Stimulated activated effector memory CD8-positive, alpha-beta T cell treated with anti-CD3 and anti-CD28 coated beads, Interleukin-12 subunit alpha, Interleukin-12 subunit beta, amount 100 ng/mL, for 72 hours (primary cell): ENCODE measurements around the gene LRRC26.

Source experiments
- ATAC-seq: fragments of 150-1000 bp; cut with Tn5 transposase; 2 replicates; pipeline ENCODE4 v1.10.0; 2021
- DNase-seq, 2 donors: peaks; one replicate each; pipeline ENCODE4 v3.0.0; 2021 to 2022; ENCODE audit warnings: low spot score in 2 of 2
- H3K27ac Mint-ChIP-seq: one replicate; pipeline ENCODE4 v1.8.0; 2022; ENCODE audit warnings: mild to moderate bottlenecking, mixed read lengths
- H3K36me3 Mint-ChIP-seq: one replicate; pipeline ENCODE4 v1.8.0; 2022; ENCODE audit warnings: mild to moderate bottlenecking, mixed read lengths
- H3K4me1 Mint-ChIP-seq: one replicate; pipeline ENCODE4 v1.8.0; 2022; ENCODE audit warnings: mixed read lengths
- H3K4me3 Mint-ChIP-seq: one replicate; pipeline ENCODE4 v1.8.0; 2022; ENCODE audit warnings: mild to moderate bottlenecking, mixed read lengths
- H3K9me3 Mint-ChIP-seq: one replicate; pipeline ENCODE4 v1.8.0; 2022; ENCODE audit warnings: mixed read lengths

Gene LRRC26

DNA sequence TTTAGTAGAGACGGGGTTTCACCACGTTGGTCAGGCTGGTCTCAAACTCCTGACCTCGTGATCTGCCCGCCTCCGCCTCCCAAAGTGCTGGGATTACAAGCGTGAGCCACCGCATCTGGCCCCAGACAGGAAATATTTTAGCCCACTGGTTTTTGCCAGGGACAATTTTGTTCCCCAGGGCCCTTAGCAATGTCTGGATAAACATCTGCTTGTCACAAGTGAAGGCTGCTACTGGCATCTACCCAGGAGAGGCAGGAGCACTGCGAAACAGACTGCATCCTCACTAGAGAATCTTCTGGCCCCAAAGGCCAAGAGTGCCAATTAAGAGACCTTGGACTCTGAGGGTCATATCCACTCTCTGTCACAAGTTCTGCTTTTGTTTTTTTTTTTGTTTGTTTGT, 33.1 kb upstream of the LRRC26 start:
- Mint-ChIP-seq H3K4me3 (peak overlapping the region; percentile 4), H3K9me3 (no peaks in the 10 kb centered on the region), H3K4me1 (peaks cover 45% of the 10 kb centered on the region), H3K36me3 (peaks cover 27% of the 10 kb centered on the region), H3K27ac (no peak overlapping the region)
- no peak for DNase-seq
- ATAC-seq = no peak

DNA sequence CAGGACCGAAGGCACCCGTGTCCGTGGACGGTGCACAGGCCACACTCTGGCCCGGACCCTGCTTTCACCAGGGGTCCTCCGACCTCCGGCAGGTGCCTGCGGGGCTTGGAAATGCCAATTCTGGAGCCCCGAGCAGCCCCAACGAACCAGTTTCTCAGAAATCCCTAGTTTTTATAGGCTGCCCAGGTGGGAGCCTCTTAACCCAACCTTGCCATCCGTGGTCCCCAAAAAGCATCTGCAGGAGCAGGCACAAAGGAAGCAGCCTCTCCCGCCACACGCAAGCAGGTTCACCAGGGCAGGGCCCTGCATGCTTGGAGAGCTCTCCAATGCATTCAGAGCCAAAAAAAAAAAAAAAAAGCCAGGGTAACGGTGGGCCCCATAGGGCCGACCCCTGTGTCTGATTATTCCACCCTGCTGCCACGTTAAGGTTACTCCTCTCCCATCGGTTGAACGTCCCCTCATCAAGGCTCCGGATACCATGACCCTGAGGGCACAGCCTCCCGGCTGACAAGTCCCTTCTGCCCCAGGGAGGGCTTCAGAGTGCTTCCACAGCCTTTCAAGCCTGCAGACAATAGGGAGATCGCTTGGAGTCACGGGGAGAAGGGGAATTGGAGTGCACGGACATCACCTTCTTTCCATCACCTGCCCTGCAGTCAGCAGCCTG, 31.5 kb upstream of the LRRC26 start:
- ATAC-seq (no peak), DNase-seq (no peak)
- Mint-ChIP-seq H3K36me3 (peaks cover 16% of the 10 kb centered on the region), H3K9me3 (no peaks in the 10 kb centered on the region), H3K4me3 (peak overlapping the region; percentile 79), H3K4me1 (peaks cover 31% of the 10 kb centered on the region), H3K27ac (peak overlapping the region; percentile 60)

DNA sequence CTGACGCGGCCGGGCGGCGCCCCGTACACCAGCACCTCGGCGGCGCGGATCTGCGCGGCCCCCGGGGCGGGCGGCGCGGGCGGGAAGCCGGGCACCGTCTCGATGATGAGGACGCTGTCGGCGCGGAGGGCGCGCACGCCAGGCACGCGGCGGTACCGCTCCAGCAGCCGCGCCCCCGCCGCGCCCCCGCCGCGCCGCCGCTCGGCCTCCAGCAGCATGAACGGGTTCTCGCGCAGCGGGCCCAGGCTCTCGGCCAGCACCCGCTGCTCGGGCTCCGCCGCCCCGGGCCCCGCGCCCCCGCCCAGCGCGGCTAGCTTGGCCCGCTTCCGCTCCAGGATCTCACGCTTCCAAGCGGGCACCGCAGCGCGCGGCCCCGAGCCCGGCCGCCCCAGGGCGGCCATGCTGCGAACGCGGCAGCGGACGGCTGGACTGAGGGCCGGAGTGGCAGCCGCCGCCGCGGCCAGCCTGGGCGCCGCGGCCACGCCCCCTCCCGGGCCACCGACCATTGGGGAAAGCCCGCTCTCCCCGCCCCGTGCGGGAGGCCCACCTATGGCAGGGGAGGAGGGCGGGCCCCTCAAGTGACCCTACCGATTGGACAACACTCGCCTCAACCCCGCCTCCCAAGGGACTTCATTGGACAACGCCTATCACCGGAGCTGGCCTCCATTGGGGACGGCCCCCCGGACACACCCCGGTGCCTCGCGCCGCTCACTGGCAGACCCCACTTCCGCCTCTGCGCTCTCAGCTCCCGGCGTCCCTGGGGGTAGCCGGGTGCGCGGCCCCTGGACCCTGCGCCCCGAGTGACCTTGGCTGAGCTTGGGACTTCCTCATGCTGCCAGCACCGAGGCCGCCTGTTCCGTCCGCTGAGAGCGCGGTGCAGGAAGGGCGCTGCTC, 30.7 kb upstream of the LRRC26 start, which contains the start of gene TPRN:
Gene TPRN (minus strand): TSS at position 431 of the 894 bp plus-strand sequence. CDS start 30 bp downstream, at position 401.
- peaks cover 12% of the 10 kb centered on the region for H3K36me3 Mint-ChIP-seq
- no peaks in the 10 kb centered on the region for H3K9me3 Mint-ChIP-seq
- peak; percentile 90 to 98 for DNase-seq
- peak; percentile 96 for ATAC-seq
- peak within 1 kb of the TSS; percentile 79 for H3K4me3 Mint-ChIP-seq
- H3K27ac Mint-ChIP-seq = peak within 1 kb of the TSS; percentile 82
- H3K4me1 Mint-ChIP-seq = peaks cover 23% of the 10 kb centered on the region

DNA sequence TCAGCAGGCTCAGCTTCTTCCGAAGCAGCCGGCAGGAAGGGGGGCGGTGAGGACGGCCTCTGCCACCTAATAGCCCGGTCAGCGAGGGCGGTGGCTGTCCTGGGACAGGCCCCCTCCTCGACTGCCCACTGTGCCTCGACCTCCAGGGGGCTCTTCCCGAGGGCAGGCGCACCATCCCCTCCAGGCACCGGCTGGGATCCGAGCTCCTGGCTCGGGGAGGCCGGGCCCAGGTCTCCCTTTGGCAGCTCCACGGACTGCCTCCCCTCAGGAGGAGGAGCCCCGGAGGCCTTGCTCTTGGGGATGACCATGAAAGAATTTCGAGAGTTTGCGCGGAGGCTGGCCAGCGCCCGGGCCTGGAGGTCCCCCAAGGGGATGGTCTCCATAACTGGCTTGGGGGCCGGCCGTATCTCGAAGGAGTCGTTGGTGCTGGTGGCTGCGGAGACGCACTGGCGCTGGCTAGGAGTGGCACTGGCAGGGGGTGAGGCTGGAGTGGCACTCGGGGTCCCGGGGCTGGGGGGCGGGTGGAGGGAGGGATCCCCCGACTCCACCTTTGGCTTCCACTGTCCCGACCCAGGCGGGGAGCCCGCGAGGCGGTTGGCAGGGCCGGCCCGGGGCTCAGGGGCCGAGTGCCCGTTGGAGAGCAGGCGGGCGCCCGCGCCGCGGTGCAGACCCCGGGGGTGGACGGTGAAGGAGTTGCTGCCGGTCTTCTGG, 29.7 kb upstream of the LRRC26 start:
- Mint-ChIP-seq H3K9me3 (no peaks in the 10 kb centered on the region), H3K27ac (peak overlapping the region; percentile 82), H3K4me3 (peak overlapping the region; percentile 73), H3K4me1 (peaks cover 27% of the 10 kb centered on the region), H3K36me3 (peaks cover 3% of the 10 kb centered on the region)
- no peak for ATAC-seq
- DNase-seq = no peak

DNA sequence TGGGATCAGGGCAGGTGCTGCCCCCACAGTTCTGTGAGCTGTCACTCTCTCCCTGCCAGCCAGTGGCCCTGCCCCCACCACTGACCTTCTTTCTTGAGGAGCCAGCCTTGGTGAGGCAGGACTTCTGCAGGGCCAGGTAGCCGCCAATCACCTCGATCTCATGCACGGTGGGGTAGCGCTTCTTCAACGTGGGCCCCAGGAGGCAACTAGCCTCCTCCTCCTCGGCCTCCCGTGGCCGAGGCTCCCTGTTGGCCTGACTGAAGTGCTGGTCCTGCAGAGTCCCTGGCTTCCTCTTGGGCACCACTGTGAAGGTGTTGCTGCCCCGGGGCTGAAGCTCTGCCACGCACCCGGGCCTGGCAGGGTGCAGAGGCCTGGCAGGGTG, 29.0 kb upstream of the LRRC26 start:
- Mint-ChIP-seq H3K4me3 (peak overlapping the region; percentile 73), H3K4me1 (peaks cover 20% of the 10 kb centered on the region), H3K27ac (no peak overlapping the region), H3K36me3 (no peaks in the 10 kb centered on the region), H3K9me3 (no peaks in the 10 kb centered on the region)
- no peak for DNase-seq
- ATAC-seq = no peak

DNA sequence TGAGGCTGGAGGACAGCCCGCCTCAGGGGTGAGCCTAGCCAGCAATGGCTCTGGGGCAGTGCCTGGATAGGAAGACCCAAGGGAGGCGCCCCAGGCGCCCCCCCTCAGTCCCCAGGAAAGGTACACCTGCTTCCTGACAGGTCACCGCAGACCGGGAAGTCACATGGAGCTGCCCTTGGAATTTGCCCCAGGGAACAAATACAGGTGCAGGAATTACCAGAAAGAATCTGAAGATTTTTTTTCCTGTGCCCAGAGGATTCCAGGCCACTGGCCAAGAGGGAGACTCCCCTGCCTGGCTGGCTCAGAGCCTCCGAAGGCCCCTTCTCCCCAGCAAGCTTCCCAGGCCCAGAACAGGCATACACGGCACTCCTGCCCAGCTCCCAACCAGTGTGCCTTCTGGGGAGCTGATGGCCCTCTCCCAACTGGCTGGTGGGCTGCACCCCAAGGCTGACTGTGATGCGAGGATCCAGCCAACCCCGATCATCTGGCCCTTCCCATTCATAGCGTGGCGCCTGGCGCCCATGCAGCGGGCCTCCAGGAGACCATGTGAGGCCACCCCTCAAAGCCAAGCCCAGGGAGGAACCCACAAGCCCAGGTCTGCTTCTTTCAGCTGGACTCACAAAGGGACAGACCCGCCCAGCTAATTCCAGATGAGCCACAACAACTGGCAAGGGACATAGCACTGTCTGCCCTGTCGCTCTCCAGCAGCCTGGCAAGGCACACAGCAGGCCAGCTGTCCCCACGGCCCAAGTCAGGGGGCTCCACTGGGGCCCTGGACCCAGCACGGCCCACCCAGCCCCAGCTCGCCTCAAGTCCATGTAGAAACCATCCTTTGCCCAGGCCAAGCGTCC, 28.4 kb upstream of the LRRC26 start:
- peaks cover 19% of the 10 kb centered on the region for H3K4me1 Mint-ChIP-seq
- ATAC-seq (no peak), DNase-seq (no peak)
- no peaks in the 10 kb centered on the region for H3K9me3 Mint-ChIP-seq
- no peak overlapping the region for H3K27ac Mint-ChIP-seq
- no peaks in the 10 kb centered on the region for H3K36me3 Mint-ChIP-seq
- H3K4me3 Mint-ChIP-seq = peak overlapping the region; percentile 73

DNA sequence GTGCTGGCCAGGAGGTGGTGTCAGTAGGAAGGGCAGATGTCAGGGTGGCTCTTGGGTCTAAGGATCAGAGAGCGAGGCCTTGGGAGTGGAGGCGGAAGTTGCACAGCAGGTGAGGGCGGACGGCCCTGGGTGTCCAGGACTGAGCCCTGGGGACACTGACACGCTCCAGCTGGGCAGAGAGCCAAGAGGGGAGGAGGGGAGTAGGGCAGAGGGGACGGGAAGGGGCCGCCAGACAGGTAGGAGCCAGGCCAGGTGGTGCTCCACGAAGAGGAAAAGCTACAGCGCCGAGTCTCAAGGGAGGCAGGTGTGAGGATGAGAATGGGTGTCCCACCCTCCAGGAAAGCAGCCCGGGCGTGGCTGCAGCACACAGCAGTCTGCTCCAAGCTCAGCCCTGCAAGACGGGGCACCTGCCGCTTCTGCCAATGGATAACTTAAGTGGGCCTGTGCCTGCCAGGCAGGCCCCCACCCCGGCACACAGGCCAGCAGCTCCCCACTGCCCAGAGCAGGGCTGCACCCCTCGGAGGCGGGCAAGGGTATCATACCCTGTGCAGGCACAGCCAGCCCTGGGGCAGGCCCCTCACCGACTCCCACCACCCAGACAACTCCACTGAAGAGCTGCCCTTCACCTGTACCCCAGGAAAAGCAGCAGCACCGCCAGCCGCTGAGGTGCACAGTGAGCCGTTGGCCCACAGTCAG, 25.8 kb upstream of the LRRC26 start:
- H3K27ac Mint-ChIP-seq = no peak overlapping the region
- H3K36me3 Mint-ChIP-seq = peaks cover 4% of the 10 kb centered on the region
- ATAC-seq = no peak
- no peak overlapping the region for H3K4me3 Mint-ChIP-seq
- H3K9me3 Mint-ChIP-seq = no peaks in the 10 kb centered on the region
- peaks cover 11% of the 10 kb centered on the region for H3K4me1 Mint-ChIP-seq
- DNase-seq = no peak

DNA sequence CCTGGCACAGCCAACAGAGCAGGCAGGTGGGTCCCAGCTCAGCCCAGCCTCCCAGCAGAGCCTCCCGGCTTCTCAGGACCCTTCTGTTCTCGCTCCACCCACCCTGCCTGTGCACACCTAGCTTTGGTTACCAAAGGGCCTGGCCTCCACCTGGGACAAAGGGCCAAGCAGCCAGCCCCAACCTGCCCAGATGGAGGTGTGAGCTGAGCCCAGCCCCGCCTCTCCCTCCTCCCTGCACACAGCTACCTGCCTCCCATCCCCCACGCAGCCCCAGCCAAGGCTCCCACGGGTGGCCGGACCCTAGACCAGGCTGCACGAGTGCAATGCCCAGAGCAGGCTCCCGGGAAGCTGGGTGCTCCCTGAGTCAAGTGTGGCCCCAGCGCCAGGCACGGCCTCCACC, 25.1 kb upstream of the LRRC26 start:
- DNase-seq = no peak
- no peak for ATAC-seq
- Mint-ChIP-seq H3K9me3 (no peaks in the 10 kb centered on the region), H3K36me3 (peaks cover 9% of the 10 kb centered on the region), H3K27ac (no peak overlapping the region), H3K4me1 (peaks cover 15% of the 10 kb centered on the region), H3K4me3 (no peak overlapping the region)

DNA sequence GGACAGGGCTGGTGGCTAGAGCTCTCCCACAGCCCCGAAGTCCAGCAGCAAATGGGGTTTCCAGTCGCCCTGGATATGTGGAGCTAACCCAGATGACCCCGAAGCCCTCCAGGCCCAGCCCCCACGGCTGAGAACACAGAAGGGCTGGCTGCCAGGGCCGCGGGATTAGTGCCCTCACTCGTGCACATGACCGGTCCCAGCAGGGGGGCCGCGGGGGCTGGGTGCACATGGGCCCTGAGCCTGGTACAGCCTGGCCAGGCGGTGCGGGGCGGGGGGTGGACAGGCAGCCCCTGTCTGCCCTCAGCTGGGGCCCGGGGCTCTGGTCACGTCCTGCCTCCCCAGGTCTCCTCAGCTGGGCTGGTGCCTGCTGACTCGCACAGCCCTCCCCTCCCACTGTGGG, 24.5 kb upstream of the LRRC26 start:
- no peak for DNase-seq
- Mint-ChIP-seq H3K36me3 (peaks cover 14% of the 10 kb centered on the region), H3K4me3 (no peak overlapping the region), H3K27ac (no peak overlapping the region), H3K4me1 (peaks cover 19% of the 10 kb centered on the region), H3K9me3 (no peaks in the 10 kb centered on the region)
- ATAC-seq = no peak

DNA sequence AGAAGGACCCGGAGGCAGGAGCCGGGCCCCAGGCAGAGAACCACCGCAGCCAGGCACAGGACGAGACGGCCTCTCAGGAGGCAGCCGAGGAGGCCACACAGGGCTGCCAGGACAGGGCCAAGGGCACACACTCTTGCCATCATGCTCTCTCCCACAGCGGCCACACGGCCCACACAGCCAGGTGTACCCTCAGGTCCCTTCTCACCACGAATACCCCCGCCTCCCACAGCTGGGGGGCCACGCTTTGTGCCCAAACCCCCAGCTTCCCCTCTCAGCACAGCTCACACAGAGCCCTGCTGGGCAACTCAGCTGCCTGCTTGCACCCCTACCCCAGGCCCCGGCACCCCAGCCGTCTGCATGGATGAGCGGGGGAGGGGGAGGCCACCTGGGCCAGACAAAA, 23.9 kb upstream of the LRRC26 start:
- Mint-ChIP-seq H3K4me1 (peaks cover 25% of the 10 kb centered on the region), H3K27ac (no peak overlapping the region), H3K36me3 (peaks cover 19% of the 10 kb centered on the region), H3K9me3 (no peaks in the 10 kb centered on the region), H3K4me3 (no peak overlapping the region)
- DNase-seq (no peak), ATAC-seq (no peak)

DNA sequence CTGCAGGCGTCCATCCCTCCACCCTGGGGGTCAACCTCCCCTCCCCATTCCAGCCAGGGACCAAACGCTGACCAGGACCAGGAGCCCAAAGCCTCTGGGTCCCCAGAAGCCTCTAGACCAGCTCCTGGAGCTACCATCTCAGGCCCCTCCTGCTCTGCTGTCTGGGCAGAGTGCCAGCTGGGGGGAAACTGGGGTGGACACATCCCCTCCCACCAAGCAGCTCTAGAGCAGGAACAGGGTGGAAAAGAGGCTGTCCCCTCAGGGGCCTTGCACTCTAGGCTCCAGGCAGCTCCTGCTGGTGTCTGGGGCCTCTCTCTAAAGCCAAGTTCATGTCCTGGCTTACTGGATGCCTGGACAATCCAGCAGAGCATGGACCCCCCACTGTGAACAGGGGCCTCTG, 23.0 kb upstream of the LRRC26 start:
- Mint-ChIP-seq H3K4me3 (no peak overlapping the region), H3K27ac (no peak overlapping the region), H3K4me1 (peaks cover 26% of the 10 kb centered on the region), H3K9me3 (no peaks in the 10 kb centered on the region), H3K36me3 (peaks cover 26% of the 10 kb centered on the region)
- no peak for ATAC-seq
- DNase-seq = no peak

DNA sequence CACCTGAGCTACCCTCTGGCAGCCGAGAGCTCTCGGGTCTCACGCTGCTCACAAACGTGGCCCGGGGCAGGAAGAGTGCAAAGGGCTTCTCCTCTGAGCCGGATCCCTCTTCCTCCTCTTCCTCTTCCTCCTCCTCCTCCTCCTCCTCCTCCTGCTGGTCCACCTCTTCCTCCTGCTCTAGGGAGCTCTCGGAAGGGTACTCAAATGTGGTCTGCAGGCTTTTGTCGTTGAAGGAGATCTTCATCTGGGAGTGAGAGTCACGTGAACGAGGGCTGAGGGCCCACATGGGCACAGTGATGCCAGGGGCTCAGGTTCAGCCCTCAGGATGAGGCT, 22.6 kb upstream of the LRRC26 start:
- Mint-ChIP-seq H3K4me3 (no peak overlapping the region), H3K36me3 (peaks cover 30% of the 10 kb centered on the region), H3K9me3 (no peaks in the 10 kb centered on the region), H3K27ac (no peak overlapping the region), H3K4me1 (peaks cover 30% of the 10 kb centered on the region)
- ATAC-seq = no peak
- no peak for DNase-seq

DNA sequence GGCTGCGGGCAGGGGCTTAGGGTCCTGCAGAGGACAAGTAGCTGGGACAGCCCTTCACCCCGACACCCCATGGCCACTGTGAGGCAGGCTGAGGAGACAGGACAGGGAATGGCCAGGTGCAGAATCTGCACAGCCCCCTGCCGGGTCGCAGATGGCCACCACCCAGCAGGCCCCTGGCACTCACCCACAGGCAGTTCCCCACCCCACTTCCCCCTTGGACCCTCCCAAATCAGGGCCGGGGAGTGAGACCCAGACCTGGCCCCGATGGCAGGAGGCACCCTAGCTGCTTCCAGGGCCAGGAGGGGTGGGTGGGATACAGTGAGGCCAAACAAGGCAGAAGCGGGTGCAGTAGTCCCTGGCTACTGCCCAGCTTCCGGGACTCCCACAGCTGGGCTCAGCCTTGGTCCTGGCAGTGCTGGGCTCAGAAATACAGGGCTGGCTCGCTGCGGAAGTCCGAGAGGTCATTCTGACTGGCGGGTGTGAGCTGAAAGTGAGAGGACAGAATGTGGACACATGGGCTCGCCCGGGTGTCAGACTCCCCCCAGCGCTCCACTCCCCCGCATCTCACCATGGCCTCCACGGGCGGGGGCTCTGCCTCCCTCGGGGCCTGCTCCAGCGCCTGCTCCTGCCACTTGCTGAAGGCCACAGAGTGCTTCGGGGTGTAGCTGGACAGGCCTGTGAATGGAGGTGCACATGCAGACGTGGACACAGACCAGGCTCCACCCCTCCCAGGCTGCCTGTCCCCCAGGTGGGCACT, 22.0 kb upstream of the LRRC26 start:
- DNase-seq (no peak), ATAC-seq (no peak)
- Mint-ChIP-seq H3K9me3 (no peaks in the 10 kb centered on the region), H3K27ac (peak overlapping the region; percentile 95), H3K4me3 (no peak overlapping the region), H3K36me3 (peaks cover 36% of the 10 kb centered on the region), H3K4me1 (peaks cover 36% of the 10 kb centered on the region)

DNA sequence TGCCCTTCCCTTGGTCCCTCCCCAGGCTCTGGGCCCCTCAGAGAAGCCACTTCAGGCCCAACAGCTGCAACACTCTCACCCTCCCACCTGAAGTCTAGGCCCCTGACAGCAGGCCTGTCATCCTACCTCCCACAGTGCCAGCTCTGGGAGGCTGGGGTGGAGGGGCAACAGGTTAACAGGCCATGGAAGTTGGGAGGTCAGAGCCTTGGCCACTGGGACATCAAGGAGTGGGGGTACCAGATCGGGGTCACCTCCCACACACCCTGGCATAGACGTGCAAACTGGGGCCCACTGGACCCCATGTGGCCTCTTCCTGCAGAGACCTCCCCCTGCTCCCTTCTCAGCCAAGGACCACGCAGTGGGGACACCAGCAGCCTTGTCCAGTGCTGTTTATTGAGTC, 21.4 kb upstream of the LRRC26 start:
- Mint-ChIP-seq H3K4me3 (peak overlapping the region; percentile 89), H3K4me1 (peaks cover 42% of the 10 kb centered on the region), H3K27ac (peak overlapping the region; percentile 95), H3K9me3 (no peaks in the 10 kb centered on the region), H3K36me3 (peaks cover 37% of the 10 kb centered on the region)
- DNase-seq = no peak
- no peak for ATAC-seq
